HL-60 (cell line): ENCODE results near the gene ZNF578.

Experiments used
- DNase-seq, 2 experiments: peaks; one replicate each; pipeline ENCODE4 v3.0.0-alpha.2; 2010 to 2020; ENCODE audit warnings: low read depth in 1 of 2, low spot score in 1 of 2
- H3K27ac ChIP-seq: fragments of 250-450 bp; sonication (Bioruptor Pico); replicated peaks from 2 replicates; pipeline ENCODE4 v1.5.1; 2020; ENCODE audit warnings: mild to moderate bottlenecking, moderate library complexity
- H3K27me3 ChIP-seq: fragments of 250-450 bp; sonication (Bioruptor Pico); 2 replicates; pipeline ENCODE4 v1.5.1; 2021; ENCODE audit warnings: mild to moderate bottlenecking, moderate library complexity; ENCODE audit not compliant: insufficient read depth, poor library complexity, severe bottlenecking
- H3K4me3 ChIP-seq: replicated peaks from 2 replicates; pipeline ENCODE4 v1.5.1; 2011; ENCODE audit warnings: mild to moderate bottlenecking, control low read depth, low read length; ENCODE audit not compliant: insufficient read depth
- CTCF ChIP-seq: IDR thresholded peaks from one replicate; pipeline ENCODE4 v1.5.1; 2011; ENCODE audit warnings: low read length, control low read depth, inconsistent platforms; ENCODE audit not compliant: insufficient read depth
- GABPA ChIP-seq: IDR thresholded peaks from 2 replicates; pipeline ENCODE4 v1.6.1; 2012; ENCODE audit warnings: low read depth
- POLR2AphosphoS5 ChIP-seq: IDR thresholded peaks from 2 replicates; pipeline ENCODE4 v1.6.1; 2012; ENCODE audit warnings: low read depth
- REST ChIP-seq: IDR thresholded peaks from 2 replicates; pipeline ENCODE4 v1.6.1; 2012; ENCODE audit warnings: low read depth; ENCODE audit not compliant: insufficient replicate concordance
- SPI1 ChIP-seq: IDR thresholded peaks from 2 replicates; pipeline ENCODE4 v1.6.1; 2012; ENCODE audit warnings: low read depth, mild to moderate bottlenecking, borderline replicate concordance

Gene ZNF578

GRCh38 chr19:52442179-52442578 is 11.2 kb upstream of the ZNF578 start:
- no peaks in the 10 kb centered on the region for H3K27me3 ChIP-seq
- TF ChIP-seq CTCF (no peak), GABPA (no peak), SPI1 (no peak), REST (no peak), POLR2AphosphoS5 (no peak)
- no peak for DNase-seq
- H3K4me3 ChIP-seq: no peak overlapping the region
- H3K27ac ChIP-seq: no peak overlapping the region

- H3K27me3 ChIP-seq: no peaks in the 10 kb centered on the region
- DNase-seq: no peak
- TF ChIP-seq SPI1 (no peak), POLR2AphosphoS5 (no peak), CTCF (no peak), REST (no peak), GABPA (no peak)
- H3K27ac ChIP-seq: no peak overlapping the region
- no peak overlapping the region for H3K4me3 ChIP-seq
Measured at GRCh38 chr19:52444506-52444905, 8.8 kb upstream of the ZNF578 start.

GRCh38 chr19:52451241-52451640 is 2.1 kb upstream of the ZNF578 start:
- DNase-seq: no peak
- no peak overlapping the region for H3K4me3 ChIP-seq
- H3K27ac ChIP-seq: no peak overlapping the region
- no peaks in the 10 kb centered on the region for H3K27me3 ChIP-seq
- TF ChIP-seq SPI1: no peak

GRCh38 chr19:52464798-52465470 is 11.6 kb downstream of the ZNF578 start:
- H3K4me3 ChIP-seq: no peak overlapping the region
- no peak for DNase-seq
- no peaks in the 10 kb centered on the region for H3K27me3 ChIP-seq
- TF ChIP-seq REST: no peak
- no peak for TF ChIP-seq POLR2AphosphoS5
- no peak for TF ChIP-seq CTCF
- TF ChIP-seq SPI1: no peak
- TF ChIP-seq GABPA: no peak
- H3K27ac ChIP-seq: no peak overlapping the region
